ENCODE results near the gene LDB2. TPM values are rescaled to one million over a fixed set of nuclear protein-coding genes. Genes with fewer than 3 reads are reported as not detected.

LDB2 gene
- total RNA-seq, 2 donors from 2014 or later, result 31.0 to 34.1 TPM

- H3K4me3 ChIP-seq, result no peak overlapping the region
- ATAC-seq (ENCODE audit: insufficient number of reproducible peaks, low FRiP score, low read depth), result no peak
- TF ChIP-seq CTCF (IDR thresholded peaks at IDR 0.05), result no peak
- H3K4me1 ChIP-seq (ENCODE audit: control insufficient read depth in 1 of 2, low read depth in 2 of 2), result no peaks in the 10 kb centered on the region
- no peak overlapping the region for H3K27ac ChIP-seq
- no peak for DNase-seq (ENCODE audit: low spot score)
- H3K9me3 ChIP-seq, result no peaks in the 10 kb centered on the region
- no peaks in the 10 kb centered on the region for H3K27me3 ChIP-seq (replicated peaks; ENCODE audit: insufficient read depth)
- no peaks in the 10 kb centered on the region for H3K36me3 ChIP-seq
These were observed 5.2 kb downstream of the LDB2 start for GRCh38 chr4:16893141-16893651.

GRCh38 chr4:16890651-16891050, 7.8 kb downstream of the LDB2 start:
- H3K4me3 ChIP-seq, result no peak overlapping the region
- H3K9me3 ChIP-seq, result no peaks in the 10 kb centered on the region
- H3K36me3 ChIP-seq, result no peaks in the 10 kb centered on the region
- TF ChIP-seq CTCF (IDR thresholded peaks at IDR 0.05), result no peak
- DNase-seq (ENCODE audit: low spot score), result no peak
- H3K27me3 ChIP-seq (replicated peaks; ENCODE audit: insufficient read depth), result no peaks in the 10 kb centered on the region
- ATAC-seq (ENCODE audit: insufficient number of reproducible peaks, low FRiP score, low read depth), result no peak
- H3K4me1 ChIP-seq (ENCODE audit: control insufficient read depth in 1 of 2, low read depth in 2 of 2), result no peaks in the 10 kb centered on the region
- no peak overlapping the region for H3K27ac ChIP-seq

- Histone ChIP-seq H3K4me3 (no peak overlapping the region), H3K4me1 (ENCODE audit: control insufficient read depth in 1 of 2, low read depth in 2 of 2) (no peaks in the 10 kb centered on the region), H3K27me3 (replicated peaks; ENCODE audit: insufficient read depth) (no peaks in the 10 kb centered on the region), H3K9me3 (no peaks in the 10 kb centered on the region), H3K27ac (peak overlapping the region in 1 of 2 donors; percentile 16), H3K36me3 (no peaks in the 10 kb centered on the region)
- ATAC-seq (ENCODE audit: insufficient number of reproducible peaks, low FRiP score, low read depth), result no peak
- TF ChIP-seq CTCF (IDR thresholded peaks at IDR 0.05), result no peak
- DNase-seq (ENCODE audit: low spot score), result no peak
These were observed 8.5 kb downstream of the LDB2 start for GRCh38 chr4:16889945-16890344.

GRCh38 chr4:16887887-16888286, 10.6 kb downstream of the LDB2 start:
- no peak for ATAC-seq (ENCODE audit: insufficient number of reproducible peaks, low FRiP score, low read depth)
- DNase-seq (ENCODE audit: low spot score), result no peak
- H3K36me3 ChIP-seq, result no peaks in the 10 kb centered on the region

More at GRCh38 chr4:16887887-16888286, 10.6 kb downstream of the LDB2 start:
- no peak overlapping the region for H3K4me3 ChIP-seq
- no peak overlapping the region for H3K27ac ChIP-seq
- no peaks in the 10 kb centered on the region for H3K4me1 ChIP-seq (ENCODE audit: control insufficient read depth in 1 of 2, low read depth in 2 of 2)
- no peaks in the 10 kb centered on the region for H3K9me3 ChIP-seq
- no peaks in the 10 kb centered on the region for H3K27me3 ChIP-seq (replicated peaks; ENCODE audit: insufficient read depth)
- no peak for TF ChIP-seq CTCF (IDR thresholded peaks at IDR 0.05)
